ENCODE measurements around the gene P3H1.

The P3H1 gene

GRCh38 chr1:42797979-42798378 is 31.2 kb upstream of the P3H1 start:
- no peak overlapping the region for H3K4me3 ChIP-seq (ENCODE audit: low read depth, low read length)
- no peak for DNase-seq (ENCODE audit: low read depth)
- TF ChIP-seq CTCF (IDR thresholded peaks at IDR 0.05; ENCODE audit: low read depth, low read length, missing control alignments), result no peak

- no peak overlapping the region for H3K4me3 ChIP-seq (ENCODE audit: low read depth, low read length)
- no peak for TF ChIP-seq CTCF (IDR thresholded peaks at IDR 0.05; ENCODE audit: low read depth, low read length, missing control alignments)
- no peak for DNase-seq (ENCODE audit: low read depth)
Observed at GRCh38 chr1:42797414-42797813, 30.6 kb upstream of the P3H1 start.

- no peak for TF ChIP-seq CTCF (IDR thresholded peaks at IDR 0.05; ENCODE audit: low read depth, low read length, missing control alignments)
- DNase-seq (ENCODE audit: low read depth), result no peak
- H3K4me3 ChIP-seq (ENCODE audit: low read depth, low read length), result no peak overlapping the region
Observed at GRCh38 chr1:42793824-42794223, 27.0 kb upstream of the P3H1 start.

- no peak for TF ChIP-seq CTCF (IDR thresholded peaks at IDR 0.05; ENCODE audit: low read depth, low read length, missing control alignments)
- DNase-seq (ENCODE audit: low read depth), result no peak
- H3K4me3 ChIP-seq (ENCODE audit: low read depth, low read length), result no peak overlapping the region
Observed at GRCh38 chr1:42788021-42788420, 21.2 kb upstream of the P3H1 start.

- no peak for TF ChIP-seq CTCF (IDR thresholded peaks at IDR 0.05; ENCODE audit: low read depth, low read length, missing control alignments)
- no peak overlapping the region for H3K4me3 ChIP-seq (ENCODE audit: low read depth, low read length)
- no peak for DNase-seq (ENCODE audit: low read depth)
Observed at GRCh38 chr1:42786097-42786496, 19.3 kb upstream of the P3H1 start.

GRCh38 chr1:42784946-42785693 is 18.3 kb upstream of the P3H1 start, which contains the start of gene TMEM269:
TMEM269 (plus strand) TSS chr1:42784991; CDS start chr1:42789894, 4,903 bp downstream.
- no peak within 1 kb of the TSS for H3K4me3 ChIP-seq (ENCODE audit: low read depth, low read length)
- TF ChIP-seq CTCF (IDR thresholded peaks at IDR 0.05; ENCODE audit: low read depth, low read length, missing control alignments), result no peak
- DNase-seq (ENCODE audit: low read depth), result no peak

GRCh38 chr1:42784547-42784945 is 17.7 kb upstream of the P3H1 start:
- H3K4me3 ChIP-seq (ENCODE audit: low read depth, low read length), result no peak overlapping the region
- no peak for DNase-seq (ENCODE audit: low read depth)
- TF ChIP-seq CTCF (IDR thresholded peaks at IDR 0.05; ENCODE audit: low read depth, low read length, missing control alignments), result no peak
